Measurements from ENCODE around the gene C14orf180. TPM values are rescaled to one million over a fixed set of nuclear protein-coding genes. Genes with fewer than 3 reads are reported as not detected.
"Not testable (repeated sequence)": the region's sequence is repeated elsewhere in the genome, so short reads cannot be mapped to it uniquely, and the experiment has no call there.

Gene C14orf180
- total and polyA plus RNA-seq, 2 donors (not counting 1 experiment from before 2014, with no cell fraction given), result not detected

- Histone ChIP-seq H3K4me3 (replicated peaks in 1 of 4; ENCODE audit: control extremely low read depth in 1 of 4, insufficient read depth in 1 of 4, low read depth in 3 of 4, low read length in 4 of 4) (no peak overlapping the region), H3K9me3 (ENCODE audit: control insufficient read depth, insufficient read depth, low read depth, low read length) (no peaks in the 10 kb centered on the region), H3K4me1 (ENCODE audit: control insufficient read depth, extremely low read depth, insufficient read depth, low read length) (no peaks in the 10 kb centered on the region), H2AFZ (ENCODE audit: low read length) (no peak overlapping the region), H3K79me2 (ENCODE audit: control insufficient read depth, insufficient read depth, low read length) (no peaks in the 10 kb centered on the region), H3K9ac (ENCODE audit: insufficient read depth, low read length) (no peak overlapping the region), H3K36me3 (ENCODE audit: control insufficient read depth, insufficient read depth, low read length) (no peaks in the 10 kb centered on the region), H4K20me1 (ENCODE audit: control insufficient read depth, extremely low read depth, insufficient read depth, low read length) (no peaks in the 10 kb centered on the region), H3K4me2 (ENCODE audit: extremely low read depth, insufficient read depth, low read length) (no peak overlapping the region), H3K27me3 (ENCODE audit: control insufficient read depth, insufficient read depth, low read length) (no peaks in the 10 kb centered on the region), H3K27ac (ENCODE audit: insufficient read depth, low read length) (no peak overlapping the region)
- no peak for DNase-seq (ENCODE audit: low read depth in 2 of 2)
- TF ChIP-seq EZH2 (IDR thresholded peaks at IDR 0.05; ENCODE audit: low read length, missing control alignments) (no peak), CTCF (conservative IDR thresholded peaks at IDR 0.05 in 1 of 2, IDR thresholded peaks at IDR 0.05 in 1 of 2; ENCODE audit: low read depth in 1 of 2, low read length in 2 of 2) (no peak)
Observed at GRCh38 chr14:104634886-104635570, 55.5 kb downstream of the C14orf180 start.

- Histone ChIP-seq H3K4me2 (ENCODE audit: extremely low read depth, insufficient read depth, low read length) (no peak overlapping the region), H2AFZ (ENCODE audit: low read length) (no peak overlapping the region), H3K27ac (ENCODE audit: insufficient read depth, low read length) (no peak overlapping the region), H3K9me3 (ENCODE audit: control insufficient read depth, insufficient read depth, low read depth, low read length) (no peaks in the 10 kb centered on the region), H3K27me3 (ENCODE audit: control insufficient read depth, insufficient read depth, low read length) (no peaks in the 10 kb centered on the region), H3K9ac (ENCODE audit: insufficient read depth, low read length) (no peak overlapping the region), H3K4me3 (replicated peaks in 1 of 4; ENCODE audit: control extremely low read depth in 1 of 4, insufficient read depth in 1 of 4, low read depth in 3 of 4, low read length in 4 of 4) (no peak overlapping the region), H3K79me2 (ENCODE audit: control insufficient read depth, insufficient read depth, low read length) (no peaks in the 10 kb centered on the region), H3K36me3 (ENCODE audit: control insufficient read depth, insufficient read depth, low read length) (no peaks in the 10 kb centered on the region), H4K20me1 (ENCODE audit: control insufficient read depth, extremely low read depth, insufficient read depth, low read length) (no peaks in the 10 kb centered on the region), H3K4me1 (ENCODE audit: control insufficient read depth, extremely low read depth, insufficient read depth, low read length) (no peaks in the 10 kb centered on the region)
- TF ChIP-seq CTCF (conservative IDR thresholded peaks at IDR 0.05 in 1 of 2, IDR thresholded peaks at IDR 0.05 in 1 of 2; ENCODE audit: low read depth in 1 of 2, low read length in 2 of 2), result no peak
- TF ChIP-seq EZH2 (IDR thresholded peaks at IDR 0.05; ENCODE audit: low read length, missing control alignments), result no peak
- no peak for DNase-seq (ENCODE audit: low read depth in 2 of 2)
Observed at GRCh38 chr14:104635717-104636116, 56.2 kb downstream of the C14orf180 start.

- Histone ChIP-seq H3K36me3 (ENCODE audit: control insufficient read depth, insufficient read depth, low read length) (no peaks in the 10 kb centered on the region), H3K4me2 (ENCODE audit: extremely low read depth, insufficient read depth, low read length) (no peak overlapping the region), H4K20me1 (ENCODE audit: control insufficient read depth, extremely low read depth, insufficient read depth, low read length) (no peaks in the 10 kb centered on the region), H3K79me2 (ENCODE audit: control insufficient read depth, insufficient read depth, low read length) (no peaks in the 10 kb centered on the region), H3K4me3 (replicated peaks in 1 of 4; ENCODE audit: control extremely low read depth in 1 of 4, insufficient read depth in 1 of 4, low read depth in 3 of 4, low read length in 4 of 4) (no peak overlapping the region), H3K4me1 (ENCODE audit: control insufficient read depth, extremely low read depth, insufficient read depth, low read length) (no peaks in the 10 kb centered on the region), H3K27me3 (ENCODE audit: control insufficient read depth, insufficient read depth, low read length) (no peaks in the 10 kb centered on the region), H2AFZ (ENCODE audit: low read length) (no peak overlapping the region), H3K9ac (ENCODE audit: insufficient read depth, low read length) (no peak overlapping the region), H3K27ac (ENCODE audit: insufficient read depth, low read length) (no peak overlapping the region), H3K9me3 (ENCODE audit: control insufficient read depth, insufficient read depth, low read depth, low read length) (no peaks in the 10 kb centered on the region)
- no peak for TF ChIP-seq CTCF (conservative IDR thresholded peaks at IDR 0.05 in 1 of 2, IDR thresholded peaks at IDR 0.05 in 1 of 2; ENCODE audit: low read depth in 1 of 2, low read length in 2 of 2)
- no peak for TF ChIP-seq EZH2 (IDR thresholded peaks at IDR 0.05; ENCODE audit: low read length, missing control alignments)
- DNase-seq (ENCODE audit: low read depth in 2 of 2), result no peak
Observed at GRCh38 chr14:104636131-104636530, 56.6 kb downstream of the C14orf180 start.

GRCh38 chr14:104636846-104637545 lies 57.4 kb downstream of the C14orf180 start:
- DNase-seq (ENCODE audit: low read depth in 2 of 2); H4K20me1 ChIP-seq (ENCODE audit: control insufficient read depth, extremely low read depth, insufficient read depth, low read length); H3K9me3 ChIP-seq (ENCODE audit: control insufficient read depth, insufficient read depth, low read depth, low read length); H3K79me2 ChIP-seq (ENCODE audit: control insufficient read depth, insufficient read depth, low read length); H3K36me3 ChIP-seq (ENCODE audit: control insufficient read depth, insufficient read depth, low read length); H3K4me3 ChIP-seq (replicated peaks in 1 of 4; ENCODE audit: control extremely low read depth in 1 of 4, insufficient read depth in 1 of 4, low read depth in 3 of 4, low read length in 4 of 4); H3K27ac ChIP-seq (ENCODE audit: insufficient read depth, low read length); H3K4me1 ChIP-seq (ENCODE audit: control insufficient read depth, extremely low read depth, insufficient read depth, low read length); H3K27me3 ChIP-seq (ENCODE audit: control insufficient read depth, insufficient read depth, low read length); H3K4me2 ChIP-seq (ENCODE audit: extremely low read depth, insufficient read depth, low read length); H3K9ac ChIP-seq (ENCODE audit: insufficient read depth, low read length); H2AFZ ChIP-seq (ENCODE audit: low read length): not testable (repeated sequence)
